H9 (cell line): ENCODE measurements around the gene CNTFR. TPM values are rescaled to one million over a fixed set of nuclear protein-coding genes. Genes with fewer than 3 reads are reported as not detected.

ENCODE experiments used
- DNase-seq: peaks from one replicate; pipeline ENCODE4 v3.0.0-alpha.2; 2017
- H2AFZ ChIP-seq: one replicate; pipeline ENCODE4 v1.6.1; 2013; ENCODE audit warnings: mild to moderate bottlenecking, low read length, control low read depth, moderate library complexity
- H2AK5ac ChIP-seq: 2 replicates; pipeline ENCODE4 v1.6.1; 2013; ENCODE audit warnings: low read length, control low read depth, mixed read lengths; ENCODE audit not compliant: insufficient read length
- H2BK120ac ChIP-seq: one replicate; pipeline ENCODE4 v1.6.1; 2013; ENCODE audit warnings: low read depth, mild to moderate bottlenecking, low read length, control low read depth, inconsistent platforms; ENCODE audit not compliant: poor library complexity, severe bottlenecking
- H2BK12ac ChIP-seq: 2 replicates; pipeline ENCODE4 v1.6.1; 2013; ENCODE audit warnings: low read length, control low read depth, mixed read lengths, low read depth; ENCODE audit not compliant: insufficient read length
- H2BK15ac ChIP-seq: 2 replicates; pipeline ENCODE4 v1.6.1; 2013; ENCODE audit warnings: low read depth, low read length, control low read depth
- H2BK20ac ChIP-seq: one replicate; pipeline ENCODE4 v1.6.1; 2013; ENCODE audit warnings: low read depth, mild to moderate bottlenecking, low read length, control low read depth, inconsistent platforms; ENCODE audit not compliant: poor library complexity, severe bottlenecking
- H2BK5ac ChIP-seq: 2 replicates; pipeline ENCODE4 v1.6.1; 2013; ENCODE audit warnings: low read length, control low read depth, mixed read lengths; ENCODE audit not compliant: insufficient read length
- H3K14ac ChIP-seq: 2 replicates; pipeline ENCODE4 v1.6.1; 2013; ENCODE audit warnings: low read length, control low read depth; ENCODE audit not compliant: insufficient read depth
- H3K18ac ChIP-seq: 2 replicates; pipeline ENCODE4 v1.6.1; 2013; ENCODE audit warnings: low read depth, mild to moderate bottlenecking, mixed read lengths, low read length, control low read depth; ENCODE audit not compliant: insufficient read length
- H3K23ac ChIP-seq: 2 replicates; pipeline ENCODE4 v1.6.1; 2013; ENCODE audit warnings: low read length, control low read depth, mixed read lengths, low read depth; ENCODE audit not compliant: insufficient read length
- H3K23me2 ChIP-seq: 2 replicates; pipeline ENCODE4 v1.6.1; 2013; ENCODE audit warnings: low read depth, mild to moderate bottlenecking, mixed read lengths, low read length, control low read depth; ENCODE audit not compliant: insufficient read length, poor library complexity, severe bottlenecking
- H3K27ac ChIP-seq: 2 replicates; pipeline ENCODE4 v1.5.1; 2013; ENCODE audit warnings: low read length, control low read depth, mixed read lengths, low read depth; ENCODE audit not compliant: insufficient read length
- H3K27me3 ChIP-seq: 2 replicates; pipeline ENCODE4 v1.6.1; 2013; ENCODE audit warnings: low read length, control low read depth, inconsistent platforms; ENCODE audit not compliant: insufficient read depth
- H3K4ac ChIP-seq: 2 replicates; pipeline ENCODE4 v1.6.1; 2013; ENCODE audit warnings: low read depth, mild to moderate bottlenecking, control low read depth, inconsistent platforms, low read length, moderate library complexity
- H3K4me1 ChIP-seq: 2 replicates; pipeline ENCODE4 v1.6.1; 2013; ENCODE audit warnings: low read length, control low read depth, inconsistent platforms; ENCODE audit not compliant: insufficient read depth
- H3K4me2 ChIP-seq: 2 replicates; pipeline ENCODE4 v1.6.1; 2013; ENCODE audit warnings: low read length, control low read depth, mixed read lengths; ENCODE audit not compliant: insufficient read length, insufficient read depth
- H3K56ac ChIP-seq: 2 replicates; pipeline ENCODE4 v1.6.1; 2013; ENCODE audit warnings: low read depth, mild to moderate bottlenecking, mixed read lengths, low read length, control low read depth; ENCODE audit not compliant: insufficient read length
- H3K79me1 ChIP-seq: 2 replicates; pipeline ENCODE4 v1.6.1; 2013; ENCODE audit warnings: low read depth, mild to moderate bottlenecking, moderate library complexity, low read length, control low read depth, inconsistent platforms; ENCODE audit not compliant: insufficient read depth, poor library complexity, severe bottlenecking
- H3K79me2 ChIP-seq: 2 replicates; pipeline ENCODE4 v1.6.1; 2013; ENCODE audit warnings: low read length, control low read depth, inconsistent platforms; ENCODE audit not compliant: insufficient read depth
- H3K9ac ChIP-seq: 2 replicates; pipeline ENCODE4 v1.6.1; 2013; ENCODE audit warnings: low read length, control low read depth, mixed read lengths; ENCODE audit not compliant: insufficient read length; ENCODE audit errors: extremely low read depth
- H3K9me3 ChIP-seq: one replicate; pipeline ENCODE4 v1.6.1; 2013; ENCODE audit warnings: low read depth, low read length, inconsistent platforms; ENCODE audit not compliant: control insufficient read depth
- H3T11ph ChIP-seq: one replicate; pipeline ENCODE4 v1.6.1; 2013; ENCODE audit warnings: mild to moderate bottlenecking, low read length, control low read depth, inconsistent platforms
- H4K20me1 ChIP-seq: one replicate; pipeline ENCODE4 v1.6.1; 2013; ENCODE audit not compliant: control insufficient read depth, insufficient read length, insufficient read depth
- H4K5ac ChIP-seq: 2 replicates; pipeline ENCODE4 v1.6.1; 2013; ENCODE audit warnings: low read depth, mild to moderate bottlenecking, mixed read lengths, low read length, control low read depth; ENCODE audit not compliant: insufficient read length
- H4K8ac ChIP-seq: replicated peaks from 2 replicates; pipeline ENCODE4 v1.6.1; 2013; ENCODE audit warnings: low read length, control low read depth, mixed read lengths, low read depth; ENCODE audit not compliant: insufficient read length
- H4K91ac ChIP-seq: 2 replicates; pipeline ENCODE4 v1.6.1; 2013; ENCODE audit warnings: low read depth, mild to moderate bottlenecking, moderate library complexity, mixed read lengths, low read length, control low read depth; ENCODE audit not compliant: insufficient read length
- H3K27ac Mint-ChIP-seq, 3 experiments: 2 replicates in 2 of 3; 3 replicates in 1 of 3; pipeline ENCODE4 v1.8.0; 2020 to 2021; ENCODE audit warnings: mixed read lengths in 3 of 3, mild to moderate bottlenecking in 1 of 3, moderate library complexity in 1 of 3
- H3K27me3 Mint-ChIP-seq: 2 replicates; pipeline ENCODE4 v1.8.0; 2021; ENCODE audit warnings: low read depth, mild to moderate bottlenecking, moderate library complexity, mixed read lengths
- H3K36me3 Mint-ChIP-seq, 3 experiments: 2 replicates in 2 of 3; 3 replicates in 1 of 3; pipeline ENCODE4 v1.8.0; 2020 to 2021; ENCODE audit warnings: low read depth in 3 of 3, mixed read lengths in 3 of 3; ENCODE audit not compliant: insufficient read depth in 1 of 3
- H3K4me1 Mint-ChIP-seq, 2 experiments: 2 replicates each; pipeline ENCODE4 v1.8.0; 2020; ENCODE audit warnings: mixed read lengths in 2 of 2
- H3K4me3 Mint-ChIP-seq, 2 experiments: 2 replicates in 1 of 2; 3 replicates in 1 of 2; pipeline ENCODE4 v1.8.0; 2020 to 2021; ENCODE audit warnings: mild to moderate bottlenecking in 2 of 2, mixed read lengths in 2 of 2, moderate library complexity in 1 of 2
- H3K9me3 Mint-ChIP-seq, 2 experiments: 2 replicates in 1 of 2; 3 replicates in 1 of 2; pipeline ENCODE4 v1.8.0; 2020; ENCODE audit warnings: mild to moderate bottlenecking in 2 of 2, mixed read lengths in 2 of 2, moderate library complexity in 1 of 2
- CTCF ChIP-seq: fragments of 200-600 bp; sonication (generic); conservative IDR thresholded peaks from 3 replicates; pipeline ENCODE4 v1.8.0; 2021; ENCODE audit warnings: antibody characterized with exemption, mild to moderate bottlenecking
- WGBS: extraction: QIAGEN DNeasy Blood & Tissue Kit; methylation state at CpG from one replicate; pipeline ENCODE4 v1.1.7; 2013; ENCODE audit warnings: missing lambda C conversion rate, low lambda C conversion rate, mixed read lengths; ENCODE audit not compliant: insufficient read length; ENCODE audit errors: extremely low coverage; 5-methylcytosine and 5-hydroxymethylcytosine counted together
- total RNA-seq: library from RNA; stranded (reverse); gene quantifications from 2 replicates; pipeline ENCODE4 v1.2.1, GENCODE V29; 2021

The CNTFR gene
- total RNA-seq, 1 experiment from 2014 or later: 0.55 TPM

DNA sequence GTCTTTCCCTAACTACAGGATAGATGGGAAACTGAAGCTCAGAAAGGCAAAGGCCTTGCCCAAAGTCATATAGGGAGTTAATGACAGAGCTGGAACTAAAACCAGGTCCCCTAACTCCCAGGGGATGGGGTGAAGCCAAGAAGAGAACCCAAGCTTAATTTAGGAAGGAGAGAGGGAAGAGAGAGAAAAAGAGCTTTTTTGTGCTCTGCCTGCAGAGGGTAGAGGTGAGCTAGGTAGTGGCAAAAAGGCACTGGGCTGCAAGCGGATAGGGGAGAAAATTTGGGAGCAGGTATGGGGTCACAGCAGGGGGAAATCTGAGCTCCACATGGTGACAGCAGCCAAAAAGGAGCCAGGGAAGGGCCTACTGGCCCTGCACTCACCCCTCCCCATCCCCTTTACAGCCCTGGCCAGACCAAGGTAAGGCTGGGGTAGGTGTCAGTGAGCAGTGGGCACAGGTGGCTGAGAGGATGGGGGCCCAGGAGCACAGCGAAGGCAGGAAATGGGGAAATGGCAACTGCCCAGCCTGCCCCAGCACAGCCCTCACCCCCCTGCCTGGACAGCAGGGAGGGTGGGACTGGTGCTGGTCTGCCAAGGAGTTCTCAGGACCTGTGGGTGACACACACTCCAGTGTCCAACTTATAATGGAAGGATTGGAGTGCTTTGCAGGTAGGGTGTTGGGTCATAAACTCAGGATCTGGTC is 70.1 kb downstream of the CNTFR start:
- Mint-ChIP-seq H3K9me3 (no peaks in the 10 kb centered on the region), H3K4me1 (peaks cover 10 to 15% of the 10 kb centered on the region in 2 experiments), H3K4me3 (no peak overlapping the region), H3K27me3 (peaks cover 33% of the 10 kb centered on the region), H3K27ac (no peak overlapping the region), H3K36me3 (peaks cover 0 to 3% (median 0%) of the 10 kb centered on the region in 3 experiments; a peak in 1 of 7 replicates)
- no CpG with 5 or more reads among the region's 2 CpGs for WGBS
- H3K4me2 ChIP-seq: no peak overlapping the region
- H3K23me2 ChIP-seq: peaks cover 10% of the 10 kb centered on the region
- H2BK15ac ChIP-seq: no peak overlapping the region
- no peak overlapping the region for H3K23ac ChIP-seq
- H3K27me3 ChIP-seq: no peaks in the 10 kb centered on the region; the same call in 1 of the 2 replicates
- peaks cover 4% of the 10 kb centered on the region for H4K20me1 ChIP-seq
- no peaks in the 10 kb centered on the region for H3K9me3 ChIP-seq
- H3K14ac ChIP-seq: no peak overlapping the region; the same call in 1 of the 2 replicates
- no peak overlapping the region for H4K5ac ChIP-seq
- no peak overlapping the region for H3K9ac ChIP-seq
- H2BK5ac ChIP-seq: no peak overlapping the region
- no peak overlapping the region for H3K27ac ChIP-seq
- H3K56ac ChIP-seq: no peak overlapping the region
- no peaks in the 10 kb centered on the region for H3K79me1 ChIP-seq
- no peak overlapping the region for H2BK20ac ChIP-seq
- peak; percentile 43; the same call in 2 of the 3 replicates for TF ChIP-seq CTCF
- peaks cover 6% of the 10 kb centered on the region; the same call in 1 of the 2 replicates for H3K4me1 ChIP-seq
- no peak overlapping the region for H2BK120ac ChIP-seq
- no peak overlapping the region for H3K4ac ChIP-seq
- H2AFZ ChIP-seq: no peak overlapping the region
- H2BK12ac ChIP-seq: no peak overlapping the region
- no peak overlapping the region for H4K8ac ChIP-seq
- no peak overlapping the region for H3K18ac ChIP-seq
- DNase-seq: no peak
- no peak overlapping the region for H4K91ac ChIP-seq
- no peaks in the 10 kb centered on the region for H3K79me2 ChIP-seq
- no peak overlapping the region for H2AK5ac ChIP-seq
- no peak overlapping the region for H3T11ph ChIP-seq
